Measurements from ENCODE around the gene FGF9. TPM values are rescaled to one million over a fixed set of nuclear protein-coding genes. Genes with fewer than 3 reads are reported as not detected.

Gene FGF9
- total and polyA plus RNA-seq, 2 of the 8 experiments (the other 6 are each of a cell fraction or from before 2014, with no cell fraction given): 0.02 TPM; not detected in 1

- Histone ChIP-seq H4K8ac (ENCODE audit: extremely low read depth, insufficient read depth, low read length) (no peak overlapping the region), H3K36me3 (ENCODE audit: control insufficient read depth in 2 of 4, insufficient read depth in 4 of 4, low read length in 3 of 4) (no peaks in the 10 kb centered on the region), H2BK5ac (ENCODE audit: low read depth, low read length) (no peak overlapping the region), H3K4me3 (ENCODE audit: extremely low read depth in 1 of 4, insufficient read depth in 2 of 4, low read depth in 3 of 4, low read length in 4 of 4) (no peak overlapping the region), H3K27ac (ENCODE audit: low read depth, low read length) (no peak overlapping the region), H2AFZ (ENCODE audit: low read length) (no peak overlapping the region), H2BK120ac (replicated peaks; ENCODE audit: low read depth, low read length) (no peak overlapping the region), H3K9ac (replicated peaks in 1 of 4; ENCODE audit: extremely low read depth in 1 of 4, low read depth in 3 of 4, low read length in 3 of 4) (no peak overlapping the region), H3K9me3 (ENCODE audit: insufficient read depth in 2 of 2, low read depth in 1 of 2, low read length in 1 of 2) (no peaks in the 10 kb centered on the region), H3K4ac (replicated peaks; ENCODE audit: insufficient read length, low read depth, low read length) (no peak overlapping the region), H4K91ac (replicated peaks; ENCODE audit: insufficient read length, low read length) (no peak overlapping the region), H3K14ac (ENCODE audit: insufficient read length) (no peak overlapping the region), H3K4me1 (replicated peaks in 1 of 4; ENCODE audit: control insufficient read depth in 3 of 4, insufficient read depth in 4 of 4, low read length in 3 of 4) (peaks cover 0 to 7% (median 0%) of the 10 kb centered on the region in 4 experiments; a peak in 3 of 7 replicates), H3K27me3 (replicated peaks in 1 of 4; ENCODE audit: control insufficient read depth in 3 of 4, extremely low read depth in 1 of 4, insufficient read depth in 3 of 4, low read length in 3 of 4) (no peaks in the 10 kb centered on the region), H2BK12ac (ENCODE audit: low read depth, low read length) (no peak overlapping the region), H3K23me2 (ENCODE audit: low read depth, low read length) (peaks cover 4% of the 10 kb centered on the region; the same call in 1 of the 2 replicates), H3K18ac (ENCODE audit: extremely low read depth, low read length) (no peak overlapping the region), H2AK5ac (ENCODE audit: low read depth, low read length) (no peak overlapping the region), H2BK20ac (ENCODE audit: low read length) (no peak overlapping the region), H3K23ac (ENCODE audit: insufficient read length) (no peak overlapping the region), H2BK15ac (ENCODE audit: low read length) (no peak overlapping the region), H4K5ac (ENCODE audit: insufficient read length, low read depth, low read length) (no peak overlapping the region), H3K4me2 (ENCODE audit: insufficient read depth in 1 of 2, low read depth in 2 of 2, low read length in 2 of 2) (no peak overlapping the region), H3K79me1 (ENCODE audit: low read depth, low read length) (no peaks in the 10 kb centered on the region), H3K79me2 (ENCODE audit: control insufficient read depth in 1 of 2, insufficient read depth in 2 of 2, low read length in 2 of 2) (no peaks in the 10 kb centered on the region), H3K56ac (replicated peaks; ENCODE audit: insufficient read length, low read depth, low read length) (no peak overlapping the region), H4K20me1 (replicated peaks in 1 of 2; ENCODE audit: control insufficient read depth in 1 of 2, insufficient read depth in 2 of 2, low read length in 2 of 2) (no peaks in the 10 kb centered on the region)
- 97% methylated on average over 3 of the region's 3 CpGs; no CpG with 5 or more reads in 1 of the 2 experiments for WGBS, 2 experiments (ENCODE audit: extremely low coverage in 1 of 2, insufficient coverage in 1 of 2, insufficient read length in 1 of 2, insufficient replicate concordance in 2 of 2, low coverage in 1 of 2, low lambda C conversion rate in 2 of 2, missing lambda C conversion rate in 1 of 2)
- POLR2A ChIA-PET (ENCODE audit: partially characterized antibody): no interaction called here
- DNase-seq (ENCODE audit: low read depth in 1 of 2, low spot score in 2 of 2): no peak
- CTCF ChIA-PET (ENCODE audit: partially characterized antibody): interaction anchor here (0.8 kb wide), 1 partner anchor 59 kb away, joined by 3 read pairs; no protein-coding TSS in a partner anchor
- TF ChIP-seq SIN3A (conservative IDR thresholded peaks at IDR 0.05 in 1 of 2, IDR thresholded peaks at IDR 0.05 in 1 of 2; ENCODE audit: low read depth in 1 of 2, low read length in 2 of 2) (no peak), RFX5 (IDR thresholded peaks at IDR 0.05; ENCODE audit: borderline replicate concordance, low read depth, low read length) (no peak), MAX (IDR thresholded peaks at IDR 0.05) (no peak), CHD1 (IDR thresholded peaks at IDR 0.05; ENCODE audit: low read depth, low read length) (no peak)
- no peak for FAIRE-seq
These were observed 26.1 kb downstream of the FGF9 start for GRCh38 chr13:21696865-21697448.

Data from H1 (cell line).